Vein endothelial cell (primary cell): Measurements from ENCODE around the gene GUCY2D. TPM values are rescaled to one million over a fixed set of nuclear protein-coding genes. Genes with fewer than 3 reads are reported as not detected.

Experiments
- total RNA-seq: library from RNA; depleted of rRNA; stranded (reverse); fragments of >200 nt; gene quantifications from 2 replicates; pipeline ENCODE4 v1.2.3, GENCODE V29; 2012

Gene GUCY2D
- total RNA-seq, result not detected in 2 replicates

DNA sequence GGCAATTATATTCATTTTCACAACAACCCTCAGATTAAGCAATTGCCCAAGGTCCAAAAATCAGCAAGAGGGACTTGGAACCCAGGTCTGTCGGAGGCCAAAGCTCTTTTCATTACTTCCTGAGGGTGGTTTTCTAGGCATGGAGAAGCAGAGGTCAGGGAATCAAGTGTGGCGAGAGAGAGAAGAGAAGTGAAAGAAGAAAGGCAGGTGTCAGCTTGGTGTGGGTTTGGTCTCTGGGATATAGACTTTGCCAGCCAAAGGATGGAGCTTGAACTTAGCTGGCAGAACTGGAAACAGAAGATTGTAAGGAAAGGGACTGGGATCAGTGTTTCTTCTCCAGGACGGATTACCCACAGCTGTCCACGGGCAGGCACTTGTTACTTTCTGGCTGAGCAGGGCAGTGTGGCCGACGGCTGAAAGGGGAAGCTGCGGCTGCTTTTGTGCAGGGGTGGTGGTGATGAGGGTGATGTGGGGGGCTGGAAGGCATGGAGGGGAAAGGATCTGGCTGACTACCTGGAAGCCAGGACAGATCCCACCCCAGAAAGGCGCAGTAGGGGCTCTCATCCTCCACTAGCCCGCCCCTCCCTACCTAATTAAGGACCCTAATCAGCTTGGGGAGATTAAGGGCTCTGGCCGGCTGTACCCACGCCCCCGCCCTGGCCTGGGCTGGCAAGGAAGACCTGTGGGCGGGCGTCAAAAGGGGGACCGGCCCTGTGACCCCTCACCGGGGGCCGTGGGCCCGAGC, at the start of gene GUCY2D:
GUCY2D (plus strand) TSS at position 640 of the 745 bp plus-strand sequence. CDS start 433 bp downstream, outside the sequence.

GRCh38 chr17:8038954-8039610, 36.7 kb downstream of the GUCY2D start, which contains the start of gene ALOX15B:
TSS of gene ALOX15B (plus strand) at chr17:8039059. CDS start at chr17:8039156, 97 bp downstream.

Other genes starting within 250 kb of the GUCY2D start
- 5.3 and 5.6 TPM in 2 replicates for gene KDM6B, start 168.4 kb upstream of the GUCY2D start, total RNA-seq
- 26.5 and 43.0 TPM in 2 replicates for gene TMEM88, start 147.5 kb upstream of the GUCY2D start, total RNA-seq
- 62.8 and 67.9 TPM in 2 replicates for gene NAA38, start 145.1 kb upstream of the GUCY2D start, total RNA-seq
- 9.5 and 12.0 TPM in 2 replicates for gene CYB5D1, start 144.6 kb upstream of the GUCY2D start, total RNA-seq
- gene CHD3, start 113.8 kb upstream of the GUCY2D start, total RNA-seq, result 82.6 and 124 TPM in 2 replicates
- gene RNF227, start 86.3 kb upstream of the GUCY2D start, total RNA-seq, result 0.76 and 0.98 TPM in 2 replicates
- 0.98 and 1.2 TPM in 2 replicates for gene KCNAB3, start 72.8 kb upstream of the GUCY2D start, total RNA-seq
- 46.1 and 49.6 TPM in 2 replicates for gene TRAPPC1, start 70.7 kb upstream of the GUCY2D start, total RNA-seq
- 20.3 and 21.0 TPM in 2 replicates for gene CNTROB, start 70.4 kb upstream of the GUCY2D start, total RNA-seq
- not detected in 2 replicates for gene ALOX15B, start 36.4 kb downstream of the GUCY2D start, total RNA-seq
- gene ALOX12B, start 85.1 kb downstream of the GUCY2D start, total RNA-seq, result not detected in 2 replicates
- under 0.01 TPM in 1 of 2 replicates, not detected in the other for gene ALOXE3, start 115.9 kb downstream of the GUCY2D start, total RNA-seq
- 0.19 and 0.33 TPM in 2 replicates for gene HES7, start 121.5 kb downstream of the GUCY2D start, total RNA-seq
- gene PER1, start 149.8 kb downstream of the GUCY2D start, total RNA-seq, result 9.9 and 12.1 TPM in 2 replicates
- gene VAMP2, start 160.3 kb downstream of the GUCY2D start, total RNA-seq, result 5.5 and 5.6 TPM in 2 replicates
- 17.7 and 19.6 TPM in 2 replicates for gene TMEM107, start 173.8 kb downstream of the GUCY2D start, total RNA-seq
- 10.8 and 11.3 TPM in 2 replicates for gene BORCS6, start 187.6 kb downstream of the GUCY2D start, total RNA-seq
- gene AURKB, start 208.0 kb downstream of the GUCY2D start, total RNA-seq, result 17.6 and 26.1 TPM in 2 replicates
- gene CTC1, start 245.4 kb downstream of the GUCY2D start, total RNA-seq, result 16.0 and 17.5 TPM in 2 replicates
- gene PFAS, start 246.7 kb downstream of the GUCY2D start, total RNA-seq, result 49.6 and 50.2 TPM in 2 replicates